ENCODE results near the gene ZC3H18.

ZC3H18 gene

DNA sequence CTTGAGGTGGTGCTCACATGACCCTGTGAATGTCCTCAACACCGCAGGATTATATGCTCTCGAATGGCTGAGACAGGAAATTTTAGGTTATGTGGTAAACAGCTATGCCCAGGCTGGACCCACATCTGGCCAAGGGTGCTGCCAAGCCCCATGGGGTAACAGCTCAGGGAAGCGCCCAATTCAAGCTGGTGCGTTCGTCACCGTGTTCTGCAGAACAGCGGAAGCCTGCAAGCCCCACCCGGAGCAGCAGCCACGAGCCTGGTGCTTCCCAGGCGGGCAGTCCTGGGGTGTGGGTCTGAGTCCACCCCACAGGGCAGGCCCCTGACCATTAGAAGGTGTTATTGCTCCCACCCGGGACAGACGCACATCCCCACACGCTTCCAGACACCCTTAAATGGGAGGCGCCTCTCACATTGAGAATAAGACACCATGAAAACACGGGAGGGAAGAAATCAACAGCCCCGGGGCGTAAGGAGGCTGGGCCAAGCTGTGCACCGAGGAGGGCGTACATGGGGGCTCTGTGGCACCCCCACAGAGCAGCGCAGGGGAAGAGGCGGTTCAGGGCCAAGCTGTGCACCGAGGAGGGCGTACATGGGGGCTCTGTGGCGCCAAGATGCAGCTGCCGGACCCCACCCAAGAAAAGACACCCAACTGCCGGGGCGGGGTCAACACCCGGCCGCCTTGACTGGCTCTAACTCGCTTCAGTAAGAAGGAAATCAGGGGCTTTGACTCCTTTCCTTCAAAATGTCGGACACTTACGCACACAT lies 83.6 kb downstream of the ZC3H18 start:
- H3K4me2 ChIP-seq (ENCODE audit: low read length) = no peak overlapping the region
- no peak overlapping the region for H3K27ac ChIP-seq
- no peak overlapping the region for H3K4me3 ChIP-seq (ENCODE audit: low read depth, low read length)
- H3K9ac ChIP-seq = no peak overlapping the region
- no peaks in the 10 kb centered on the region for H3K79me2 ChIP-seq
- no peaks in the 10 kb centered on the region for H3K9me3 ChIP-seq (ENCODE audit: control insufficient read depth, low read length)
- TF ChIP-seq CTCF (IDR thresholded peaks at IDR 0.05) = no peak
- H3K4me1 ChIP-seq = peaks cover 6% of the 10 kb centered on the region
- H2AFZ ChIP-seq = no peak overlapping the region
- no peaks in the 10 kb centered on the region for H3K27me3 ChIP-seq (ENCODE audit: control insufficient read depth, insufficient read depth, low read length)
- H3K36me3 ChIP-seq (ENCODE audit: control insufficient read depth, insufficient read depth, low read length) = no peaks in the 10 kb centered on the region

DNA sequence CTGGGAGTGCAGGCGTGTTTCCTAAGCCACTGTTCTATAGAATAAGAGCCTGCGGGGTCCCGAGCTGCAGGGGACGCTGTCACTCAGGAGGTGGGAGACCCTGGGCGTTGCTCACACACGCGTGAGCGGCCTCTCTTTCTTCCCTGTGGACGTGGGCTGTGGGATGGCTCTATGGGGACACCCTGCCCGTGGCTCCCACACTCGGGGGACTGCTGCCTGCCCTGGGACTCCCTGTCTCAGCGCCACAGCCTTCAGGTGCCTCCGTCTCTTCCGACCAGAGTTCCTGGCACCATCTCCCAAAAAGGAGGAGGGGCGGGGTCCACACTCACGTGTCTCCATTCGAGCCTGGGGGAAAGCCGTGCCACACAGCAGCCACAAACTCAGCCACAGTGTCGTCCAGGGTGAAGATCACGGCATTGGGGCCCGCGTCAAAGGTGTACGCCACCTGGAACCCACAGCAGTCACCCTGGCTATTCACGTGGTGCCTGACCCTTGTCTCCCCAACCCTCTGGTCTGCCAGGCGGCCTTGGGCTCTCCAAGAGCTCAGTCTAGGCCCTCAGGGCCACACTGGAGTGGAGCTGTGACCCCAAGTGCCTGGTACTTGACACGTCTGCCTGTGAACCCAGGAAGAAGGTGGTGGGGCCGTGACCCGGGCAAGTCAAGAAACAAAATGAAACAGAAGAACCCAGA lies 84.3 kb downstream of the ZC3H18 start:
- no peak overlapping the region for H2AFZ ChIP-seq
- peaks cover 6% of the 10 kb centered on the region for H3K4me1 ChIP-seq
- H3K9ac ChIP-seq = no peak overlapping the region
- TF ChIP-seq CTCF (IDR thresholded peaks at IDR 0.05) = no peak
- H3K27me3 ChIP-seq (ENCODE audit: control insufficient read depth, insufficient read depth, low read length) = no peaks in the 10 kb centered on the region
- no peaks in the 10 kb centered on the region for H3K36me3 ChIP-seq (ENCODE audit: control insufficient read depth, insufficient read depth, low read length)
- no peak overlapping the region for H3K4me2 ChIP-seq (ENCODE audit: low read length)
- H3K27ac ChIP-seq = no peak overlapping the region
- H3K4me3 ChIP-seq (ENCODE audit: low read depth, low read length) = no peak overlapping the region
- no peaks in the 10 kb centered on the region for H3K79me2 ChIP-seq
- H3K9me3 ChIP-seq (ENCODE audit: control insufficient read depth, low read length) = no peaks in the 10 kb centered on the region

GRCh38 chr16:88655053-88655732 lies 85.0 kb downstream of the ZC3H18 start:
- Histone ChIP-seq H3K79me2 (no peaks in the 10 kb centered on the region), H3K9me3 (ENCODE audit: control insufficient read depth, low read length) (no peaks in the 10 kb centered on the region), H2AFZ (no peak overlapping the region), H3K36me3 (ENCODE audit: control insufficient read depth, insufficient read depth, low read length) (no peaks in the 10 kb centered on the region), H3K27ac (no peak overlapping the region), H3K4me3 (ENCODE audit: low read depth, low read length) (no peak overlapping the region), H3K4me2 (ENCODE audit: low read length) (no peak overlapping the region), H3K4me1 (peaks cover 6% of the 10 kb centered on the region), H3K27me3 (ENCODE audit: control insufficient read depth, insufficient read depth, low read length) (no peaks in the 10 kb centered on the region), H3K9ac (no peak overlapping the region)
- TF ChIP-seq CTCF (IDR thresholded peaks at IDR 0.05) = no peak

DNA sequence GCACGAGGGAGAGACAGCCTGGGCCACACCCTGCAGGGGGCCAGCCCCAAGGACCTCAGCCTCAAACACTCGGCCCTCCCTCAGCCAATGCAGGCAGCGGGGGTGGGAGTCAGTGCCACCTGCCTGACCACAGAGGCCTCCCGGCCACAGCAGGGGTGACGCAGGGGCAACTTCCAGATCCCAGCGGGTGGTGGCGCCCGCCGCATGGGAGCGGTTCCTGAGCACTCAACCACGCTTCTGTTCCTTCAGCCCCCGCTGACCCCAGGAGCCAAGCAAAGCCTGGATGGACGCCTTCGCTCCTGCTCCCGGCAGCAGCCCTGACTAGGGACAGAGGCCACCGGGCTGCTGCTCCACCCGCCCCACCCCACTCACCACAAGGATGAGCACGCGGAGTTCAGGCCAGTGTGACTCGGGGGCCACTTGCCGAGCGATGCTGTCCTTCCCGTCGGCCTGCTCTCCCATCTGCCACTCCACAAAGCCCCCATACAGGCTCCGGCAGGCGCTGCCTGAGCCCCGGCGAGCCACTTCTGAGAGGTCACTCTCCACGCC lies 85.6 kb downstream of the ZC3H18 start:
- no peaks in the 10 kb centered on the region for H3K9me3 ChIP-seq (ENCODE audit: control insufficient read depth, low read length)
- no peak overlapping the region for H3K9ac ChIP-seq
- H3K27ac ChIP-seq = no peak overlapping the region
- H3K4me3 ChIP-seq (ENCODE audit: low read depth, low read length) = no peak overlapping the region
- H3K79me2 ChIP-seq = no peaks in the 10 kb centered on the region
- H3K27me3 ChIP-seq (ENCODE audit: control insufficient read depth, insufficient read depth, low read length) = no peaks in the 10 kb centered on the region
- no peak overlapping the region for H3K4me2 ChIP-seq (ENCODE audit: low read length)
- no peaks in the 10 kb centered on the region for H3K36me3 ChIP-seq (ENCODE audit: control insufficient read depth, insufficient read depth, low read length)
- TF ChIP-seq CTCF (IDR thresholded peaks at IDR 0.05) = no peak
- H2AFZ ChIP-seq = no peak overlapping the region
- H3K4me1 ChIP-seq = peaks cover 6% of the 10 kb centered on the region
